OCI-LY1 (cell line): ENCODE measurements around the gene ALDH1B1.

ENCODE experiments used
- H2AFZ ChIP-seq: fragments of 200-600 bp; sonication (generic), shearing (Covaris generic); 2 replicates; pipeline ENCODE4 v1.6.0; 2014; ENCODE audit warnings: antibody characterized with exemption, mild to moderate bottlenecking, low read length
- H3F3A ChIP-seq: fragments of 200-600 bp; sonication (generic), shearing (Covaris generic); 2 replicates; pipeline ENCODE4 v1.6.0; 2014; ENCODE audit warnings: mild to moderate bottlenecking, antibody characterized with exemption, low read length, moderate library complexity; ENCODE audit not compliant: insufficient read depth
- H3K27ac ChIP-seq: fragments of 200-600 bp; sonication (generic); 2 replicates; pipeline ENCODE4 v1.5.1; 2014; ENCODE audit warnings: low read length, mixed run types, mild to moderate bottlenecking, low read depth; ENCODE audit not compliant: poor library complexity, severe bottlenecking
- H3K27me3 ChIP-seq: fragments of 200-600 bp; sonication (generic); 2 replicates; pipeline ENCODE4 v1.6.0; 2014; ENCODE audit warnings: antibody characterized with exemption, mild to moderate bottlenecking, low read length, moderate library complexity; ENCODE audit not compliant: insufficient read depth
- H3K36me3 ChIP-seq: fragments of 200-600 bp; sonication (generic); 2 replicates; pipeline ENCODE4 v1.6.1; 2014; ENCODE audit warnings: mild to moderate bottlenecking, antibody characterized with exemption, low read length, moderate library complexity, mixed read lengths; ENCODE audit not compliant: insufficient read depth
- H3K4me1 ChIP-seq: fragments of 200-600 bp; sonication (generic); 2 replicates; pipeline ENCODE4 v1.5.1; 2014; ENCODE audit warnings: mild to moderate bottlenecking, low read length, moderate library complexity; ENCODE audit not compliant: insufficient read depth, severe bottlenecking
- H3K4me2 ChIP-seq: fragments of 200-600 bp; sonication (generic), shearing (Covaris generic); 2 replicates; pipeline ENCODE4 v1.6.1; 2014; ENCODE audit warnings: low read length
- H3K4me3 ChIP-seq: fragments of 200-600 bp; sonication (generic); 2 replicates; pipeline ENCODE4 v1.5.1; 2014; ENCODE audit warnings: low read length, low read depth, mild to moderate bottlenecking, mixed read lengths; ENCODE audit not compliant: poor library complexity, severe bottlenecking
- H3K79me2 ChIP-seq: fragments of 200-600 bp; shearing (Covaris generic); 2 replicates; pipeline ENCODE4 v1.6.1; 2016; ENCODE audit warnings: mixed run types, low read length, mixed read lengths; ENCODE audit not compliant: insufficient read depth
- H3K9ac ChIP-seq: fragments of 200-600 bp; sonication (generic), shearing (Covaris generic); 2 replicates; pipeline ENCODE4 v1.6.1; 2014; ENCODE audit warnings: mild to moderate bottlenecking, low read length, mixed read lengths
- H3K9me2 ChIP-seq: fragments of 200-600 bp; sonication (generic), shearing (Covaris generic); 2 replicates; pipeline ENCODE4 v1.6.1; 2014; ENCODE audit warnings: low read depth, mild to moderate bottlenecking, low read length, mixed read lengths
- H3K9me3 ChIP-seq: fragments of 200-600 bp; shearing (Covaris generic); 2 replicates; pipeline ENCODE4 v1.6.1; 2014; ENCODE audit warnings: low read length, mixed read lengths
- H4K20me1 ChIP-seq: fragments of 200-600 bp; sonication (generic), shearing (Covaris generic); 2 replicates; pipeline ENCODE4 v1.6.0; 2016; ENCODE audit warnings: mild to moderate bottlenecking, low read length; ENCODE audit not compliant: insufficient read depth
- EZH2 ChIP-seq: fragments of 200-600 bp; sonication (generic), shearing (Covaris generic); IDR thresholded peaks from 2 replicates; pipeline ENCODE4 v1.8.0; 2017; ENCODE audit warnings: borderline replicate concordance, mixed run types, mild to moderate bottlenecking, antibody characterized with exemption, low read length, moderate library complexity, mixed read lengths
- TF ChIP-seq, protein P1 (sequence below): fragments of 200-600 bp; sonication (generic), shearing (Covaris generic); IDR thresholded peaks from 2 replicates; pipeline ENCODE4 v1.5.1; 2017; ENCODE audit warnings: mild to moderate bottlenecking, antibody characterized with exemption, low read length, moderate library complexity, mixed read lengths

ALDH1B1 gene

DNA sequence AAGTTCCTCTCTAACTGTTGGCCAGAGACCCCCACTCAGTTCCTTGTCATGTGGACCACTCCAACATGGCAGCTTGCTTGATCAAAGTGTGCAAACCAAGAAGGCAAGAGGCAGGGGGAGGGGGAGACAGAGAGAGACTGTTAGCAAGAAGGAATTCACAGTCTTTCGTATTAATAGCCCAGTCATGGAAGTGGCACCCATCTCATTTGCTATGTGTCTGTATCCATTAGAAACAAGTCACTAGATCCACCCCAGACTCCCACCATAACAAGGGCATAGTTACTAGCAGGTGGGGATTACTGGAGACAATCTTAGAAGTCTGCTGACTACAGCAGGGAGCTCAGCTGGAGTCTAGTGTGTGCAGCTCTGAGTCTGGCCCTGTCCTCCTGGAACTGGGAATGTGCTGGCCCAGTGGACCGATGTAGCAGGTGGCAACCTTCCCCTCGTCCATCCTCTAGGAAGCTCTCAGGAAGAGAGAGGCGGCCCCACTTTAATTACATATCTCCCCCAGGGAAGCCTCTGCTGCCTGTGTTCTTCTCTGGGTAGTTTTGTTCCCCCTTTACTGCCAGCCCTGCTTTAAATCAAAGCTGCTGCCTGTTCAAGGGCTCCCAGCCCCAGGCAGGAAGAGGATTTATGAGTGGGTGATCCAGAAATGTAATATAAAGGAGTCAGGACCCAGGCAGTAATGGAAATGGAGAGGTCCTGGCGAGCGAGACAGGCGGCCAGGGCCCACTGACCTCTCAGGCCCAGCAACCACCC, 47.8 kb upstream of the ALDH1B1 start:
- Histone ChIP-seq H3K9ac (no peak overlapping the region), H3K36me3 (no peaks in the 10 kb centered on the region)

DNA sequence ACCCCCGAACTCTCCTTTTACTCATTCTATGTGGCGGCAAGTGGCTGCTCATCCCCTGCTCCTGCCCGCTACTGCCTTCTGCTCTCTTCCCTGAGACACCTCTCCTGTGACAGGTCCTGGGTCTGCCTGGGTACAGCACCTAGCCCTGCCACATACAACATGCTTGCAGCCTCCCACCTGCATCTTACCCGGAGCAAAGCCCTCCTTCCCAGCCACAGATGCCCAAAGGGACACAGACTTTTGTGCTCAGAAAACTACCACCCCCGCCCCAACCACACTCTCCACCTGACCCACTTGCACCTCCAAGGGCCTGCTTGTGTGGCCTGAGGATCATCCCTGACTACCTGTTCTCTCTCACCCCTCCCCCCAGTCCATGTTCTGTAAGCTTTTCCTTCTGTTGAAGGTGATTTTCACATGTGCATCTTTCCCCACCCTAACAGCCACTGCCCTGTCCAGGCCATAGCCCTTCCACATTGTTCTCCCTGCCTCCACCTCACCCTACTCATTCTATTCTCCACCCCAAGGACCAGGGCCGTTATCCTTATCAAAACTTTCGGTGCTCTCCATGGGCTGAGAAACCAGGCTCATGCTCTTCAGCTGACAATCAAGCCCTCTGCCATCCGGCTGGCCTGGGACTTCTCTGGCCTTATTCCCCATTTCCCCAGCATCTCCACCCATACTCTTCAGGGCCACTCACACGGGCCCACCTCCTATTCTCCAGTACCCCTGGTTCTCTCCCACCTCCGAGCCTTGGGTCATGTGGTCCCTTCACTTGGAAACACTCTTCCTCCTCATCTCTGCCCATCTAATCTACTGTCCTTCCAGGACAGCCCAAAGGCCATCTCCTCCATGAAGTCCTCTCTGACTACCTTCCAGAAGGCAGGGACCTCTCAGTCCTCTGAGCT, 46.4 kb upstream of the ALDH1B1 start:
- Histone ChIP-seq H3F3A (no peaks in the 10 kb centered on the region), H4K20me1 (no peaks in the 10 kb centered on the region), H3K9ac (no peak overlapping the region), H3K27me3 (no peaks in the 10 kb centered on the region), H3K4me3 (no peak overlapping the region), H3K4me1 (no peaks in the 10 kb centered on the region), H2AFZ (no peak overlapping the region), H3K36me3 (no peaks in the 10 kb centered on the region), H3K27ac (no peak overlapping the region), H3K4me2 (no peak overlapping the region), H3K9me3 (no peaks in the 10 kb centered on the region), H3K9me2 (no peaks in the 10 kb centered on the region), H3K79me2 (no peaks in the 10 kb centered on the region)
- no peak for TF ChIP-seq EZH2
- TF ChIP-seq, protein P1, sequence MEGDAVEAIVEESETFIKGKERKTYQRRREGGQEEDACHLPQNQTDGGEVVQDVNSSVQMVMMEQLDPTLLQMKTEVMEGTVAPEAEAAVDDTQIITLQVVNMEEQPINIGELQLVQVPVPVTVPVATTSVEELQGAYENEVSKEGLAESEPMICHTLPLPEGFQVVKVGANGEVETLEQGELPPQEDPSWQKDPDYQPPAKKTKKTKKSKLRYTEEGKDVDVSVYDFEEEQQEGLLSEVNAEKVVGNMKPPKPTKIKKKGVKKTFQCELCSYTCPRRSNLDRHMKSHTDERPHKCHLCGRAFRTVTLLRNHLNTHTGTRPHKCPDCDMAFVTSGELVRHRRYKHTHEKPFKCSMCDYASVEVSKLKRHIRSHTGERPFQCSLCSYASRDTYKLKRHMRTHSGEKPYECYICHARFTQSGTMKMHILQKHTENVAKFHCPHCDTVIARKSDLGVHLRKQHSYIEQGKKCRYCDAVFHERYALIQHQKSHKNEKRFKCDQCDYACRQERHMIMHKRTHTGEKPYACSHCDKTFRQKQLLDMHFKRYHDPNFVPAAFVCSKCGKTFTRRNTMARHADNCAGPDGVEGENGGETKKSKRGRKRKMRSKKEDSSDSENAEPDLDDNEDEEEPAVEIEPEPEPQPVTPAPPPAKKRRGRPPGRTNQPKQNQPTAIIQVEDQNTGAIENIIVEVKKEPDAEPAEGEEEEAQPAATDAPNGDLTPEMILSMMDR, result no peak

More for the DNA sequence above, 47.8 kb upstream of the ALDH1B1 start:
- Histone ChIP-seq H3K79me2 (no peaks in the 10 kb centered on the region), H3K4me2 (no peak overlapping the region), H3K27ac (no peak overlapping the region), H4K20me1 (no peaks in the 10 kb centered on the region), H3K4me1 (no peaks in the 10 kb centered on the region), H3K9me2 (no peaks in the 10 kb centered on the region), H3K9me3 (no peaks in the 10 kb centered on the region), H3K4me3 (no peak overlapping the region), H3F3A (no peaks in the 10 kb centered on the region), H3K27me3 (no peaks in the 10 kb centered on the region), H2AFZ (no peak overlapping the region)
- no peak for TF ChIP-seq EZH2
- TF ChIP-seq, protein P1, result no peak

DNA sequence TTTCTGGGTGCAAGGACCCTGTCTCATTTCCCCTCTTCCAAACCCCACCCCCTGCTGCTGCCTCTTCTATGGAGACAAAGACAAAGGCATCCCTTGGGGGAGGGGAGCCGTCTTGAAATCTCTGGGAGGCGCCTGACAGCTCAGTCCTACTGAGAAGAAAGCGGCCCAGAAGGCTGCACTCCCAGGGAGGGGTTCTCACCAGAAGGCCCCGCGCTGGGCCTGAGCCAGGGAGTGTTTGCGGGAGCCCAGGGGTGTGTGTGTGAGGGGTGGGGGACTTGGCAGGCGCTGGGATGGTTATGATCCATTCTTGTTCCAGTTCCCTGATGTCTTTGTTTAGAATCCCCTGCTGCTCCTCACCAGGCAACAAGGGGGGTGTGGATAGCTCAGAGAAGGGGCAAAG, 45.7 kb upstream of the ALDH1B1 start:
- Histone ChIP-seq H3K9ac (no peak overlapping the region), H3K4me1 (no peaks in the 10 kb centered on the region), H3K9me2 (no peaks in the 10 kb centered on the region), H3K4me2 (no peak overlapping the region), H3K4me3 (no peak overlapping the region), H3F3A (no peaks in the 10 kb centered on the region), H3K9me3 (no peaks in the 10 kb centered on the region), H3K27me3 (no peaks in the 10 kb centered on the region), H3K36me3 (no peaks in the 10 kb centered on the region), H3K27ac (no peak overlapping the region), H3K79me2 (no peaks in the 10 kb centered on the region), H2AFZ (no peak overlapping the region), H4K20me1 (no peaks in the 10 kb centered on the region)
- no peak for TF ChIP-seq EZH2
- TF ChIP-seq, protein P1, result no peak
